Progenitor cell of endocrine pancreas (in vitro differentiated cells): ENCODE results near the gene AGPS. TPM values are rescaled to one million over a fixed set of nuclear protein-coding genes. Genes with fewer than 3 reads are reported as not detected.

Experiments
- DNase-seq: peaks from one replicate; pipeline ENCODE4 v3.0.0; 2021; ENCODE audit warnings: low spot score; ENCODE audit not compliant: unreplicated experiment
- H3K27ac Mint-ChIP-seq: 2 replicates; pipeline ENCODE4 v1.8.0; 2021; ENCODE audit warnings: mild to moderate bottlenecking, moderate library complexity, mixed read lengths
- H3K27me3 Mint-ChIP-seq: 2 replicates; pipeline ENCODE4 v1.8.0; 2021; ENCODE audit warnings: mixed read lengths
- H3K36me3 Mint-ChIP-seq: 2 replicates; pipeline ENCODE4 v1.8.0; 2022; ENCODE audit warnings: mixed read lengths; ENCODE audit not compliant: insufficient read depth
- H3K4me1 Mint-ChIP-seq: 2 replicates; pipeline ENCODE4 v1.8.0; 2021; ENCODE audit warnings: low read depth, mixed read lengths
- H3K4me3 Mint-ChIP-seq: 2 replicates; pipeline ENCODE4 v1.8.0; 2021; ENCODE audit warnings: low read depth, mild to moderate bottlenecking, moderate library complexity, mixed read lengths
- H3K9me3 Mint-ChIP-seq: 2 replicates; pipeline ENCODE4 v1.8.0; 2021; ENCODE audit warnings: low read depth, mixed read lengths
- total RNA-seq: library from RNA; stranded (reverse); gene quantifications from 2 replicates; pipeline ENCODE4 v1.2.1, GENCODE V29; 2021
- TF ChIP-seq, protein P1 (sequence below): fragments of 200-600 bp; sonication (generic); IDR thresholded peaks from one replicate; pipeline ENCODE4 v1.5.0; 2021; ENCODE audit warnings: antibody characterized with exemption, mild to moderate bottlenecking; ENCODE audit not compliant: unreplicated experiment

Gene AGPS
- total RNA-seq, 1 donor from 2014 or later, result 69.2 TPM

DNA sequence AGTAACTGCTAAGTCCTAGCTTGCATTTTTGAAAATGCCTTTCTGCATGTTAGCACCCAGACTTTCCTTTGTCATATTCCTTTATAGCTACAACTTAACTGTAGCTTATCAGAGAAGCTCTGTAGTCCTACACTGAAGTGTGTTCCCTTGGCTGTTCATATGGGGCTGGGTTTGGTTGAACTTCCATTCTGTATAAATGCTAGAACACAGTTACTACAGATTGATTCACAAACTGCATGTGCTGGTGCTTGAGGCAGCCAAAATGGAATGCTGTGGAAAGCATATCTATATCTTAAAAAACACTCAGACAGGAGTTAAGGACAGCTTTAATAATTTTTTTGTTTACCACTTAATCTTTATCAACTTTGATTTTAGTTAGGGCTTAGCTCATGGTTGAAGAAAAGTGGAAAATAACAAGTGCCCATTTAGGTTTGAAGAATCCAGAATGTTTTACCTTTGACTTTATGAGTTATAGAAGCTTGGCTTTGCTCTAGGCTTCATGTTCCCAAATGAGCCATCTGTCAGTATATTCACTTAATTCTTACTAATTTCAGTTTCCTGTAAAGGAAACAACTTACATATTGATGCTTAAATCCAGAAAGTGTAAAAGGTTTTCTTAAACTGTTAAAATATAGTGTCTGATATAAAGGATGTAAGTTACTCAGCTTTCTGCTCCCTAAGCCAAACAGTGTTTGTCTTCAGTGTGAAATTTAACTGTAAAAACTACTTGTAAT lies 148.9 kb downstream of the AGPS start:
- no peak overlapping the region for H3K4me3 Mint-ChIP-seq
- H3K27me3 Mint-ChIP-seq, result no peaks in the 10 kb centered on the region
- TF ChIP-seq, protein P1, sequence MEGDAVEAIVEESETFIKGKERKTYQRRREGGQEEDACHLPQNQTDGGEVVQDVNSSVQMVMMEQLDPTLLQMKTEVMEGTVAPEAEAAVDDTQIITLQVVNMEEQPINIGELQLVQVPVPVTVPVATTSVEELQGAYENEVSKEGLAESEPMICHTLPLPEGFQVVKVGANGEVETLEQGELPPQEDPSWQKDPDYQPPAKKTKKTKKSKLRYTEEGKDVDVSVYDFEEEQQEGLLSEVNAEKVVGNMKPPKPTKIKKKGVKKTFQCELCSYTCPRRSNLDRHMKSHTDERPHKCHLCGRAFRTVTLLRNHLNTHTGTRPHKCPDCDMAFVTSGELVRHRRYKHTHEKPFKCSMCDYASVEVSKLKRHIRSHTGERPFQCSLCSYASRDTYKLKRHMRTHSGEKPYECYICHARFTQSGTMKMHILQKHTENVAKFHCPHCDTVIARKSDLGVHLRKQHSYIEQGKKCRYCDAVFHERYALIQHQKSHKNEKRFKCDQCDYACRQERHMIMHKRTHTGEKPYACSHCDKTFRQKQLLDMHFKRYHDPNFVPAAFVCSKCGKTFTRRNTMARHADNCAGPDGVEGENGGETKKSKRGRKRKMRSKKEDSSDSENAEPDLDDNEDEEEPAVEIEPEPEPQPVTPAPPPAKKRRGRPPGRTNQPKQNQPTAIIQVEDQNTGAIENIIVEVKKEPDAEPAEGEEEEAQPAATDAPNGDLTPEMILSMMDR, result no peak
- H3K4me1 Mint-ChIP-seq, result peaks cover 5% of the 10 kb centered on the region
- H3K9me3 Mint-ChIP-seq, result peaks cover 8% of the 10 kb centered on the region
- DNase-seq, result no peak
- no peak overlapping the region for H3K27ac Mint-ChIP-seq
- peaks cover 9% of the 10 kb centered on the region for H3K36me3 Mint-ChIP-seq

DNA sequence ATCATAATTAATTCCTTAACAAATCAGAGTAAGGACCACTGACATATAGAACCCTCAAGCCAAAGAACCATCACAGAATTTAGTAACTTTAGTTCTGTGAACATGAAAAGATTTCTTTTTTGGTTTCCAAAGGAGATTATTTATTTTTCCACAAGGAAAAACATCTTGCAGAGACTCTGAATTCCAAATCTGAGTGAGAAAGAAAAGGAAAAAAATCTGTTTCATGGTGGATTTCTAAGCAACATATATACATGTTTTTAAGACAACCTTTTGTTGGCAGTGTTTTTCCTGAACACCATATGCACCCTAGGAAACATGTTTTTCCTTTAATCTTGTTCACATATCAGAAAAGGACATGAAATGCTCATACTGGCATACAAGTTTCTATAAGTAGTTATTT lies 149.8 kb downstream of the AGPS start:
- TF ChIP-seq, protein P1, result no peak
- H3K27ac Mint-ChIP-seq, result no peak overlapping the region
- peaks cover 9% of the 10 kb centered on the region for H3K36me3 Mint-ChIP-seq
- H3K4me1 Mint-ChIP-seq, result peaks cover 4% of the 10 kb centered on the region
- peaks cover 9% of the 10 kb centered on the region for H3K9me3 Mint-ChIP-seq
- H3K4me3 Mint-ChIP-seq, result no peak overlapping the region
- H3K27me3 Mint-ChIP-seq, result no peaks in the 10 kb centered on the region
- DNase-seq, result no peak

DNA sequence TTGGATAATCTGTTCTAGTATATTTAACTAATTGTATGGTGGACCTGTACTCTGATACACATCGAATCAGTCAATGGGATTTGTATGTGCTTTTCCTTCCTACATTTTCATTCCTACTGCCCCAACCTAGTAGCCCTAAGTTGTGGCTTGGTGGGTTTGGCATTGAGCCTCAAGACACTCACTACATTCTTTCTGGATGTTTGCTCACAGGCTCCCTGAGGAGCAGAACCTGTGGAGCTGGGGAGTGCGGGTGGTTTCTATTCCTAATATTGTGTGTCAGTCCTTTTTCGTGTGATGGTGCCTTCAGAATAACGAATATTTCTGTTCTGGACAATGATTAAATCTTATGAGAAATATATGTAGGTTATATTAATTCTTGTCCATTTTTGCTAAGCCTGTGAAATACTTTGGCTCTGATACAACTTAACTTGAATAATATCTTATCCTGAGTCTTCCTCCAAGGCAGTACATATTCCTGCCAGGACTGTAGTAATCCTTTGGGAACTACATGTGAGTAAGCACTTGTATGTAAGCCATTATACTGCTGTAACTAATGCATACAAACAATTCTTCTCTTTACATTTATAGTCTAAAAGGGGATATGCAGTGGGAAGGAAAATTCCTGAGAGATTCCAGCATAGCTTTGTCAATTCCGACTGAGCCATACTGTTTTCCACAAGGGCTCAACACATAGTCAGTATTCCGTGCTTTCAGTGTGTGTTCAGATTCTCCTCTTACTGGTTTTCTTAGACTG lies 150.6 kb downstream of the AGPS start:
- no peaks in the 10 kb centered on the region for H3K4me1 Mint-ChIP-seq
- H3K27ac Mint-ChIP-seq, result no peak overlapping the region
- no peak overlapping the region for H3K4me3 Mint-ChIP-seq
- DNase-seq, result no peak
- no peaks in the 10 kb centered on the region for H3K27me3 Mint-ChIP-seq
- H3K36me3 Mint-ChIP-seq, result peaks cover 8% of the 10 kb centered on the region
- H3K9me3 Mint-ChIP-seq, result peaks cover 9% of the 10 kb centered on the region
- TF ChIP-seq, protein P1, result no peak

DNA sequence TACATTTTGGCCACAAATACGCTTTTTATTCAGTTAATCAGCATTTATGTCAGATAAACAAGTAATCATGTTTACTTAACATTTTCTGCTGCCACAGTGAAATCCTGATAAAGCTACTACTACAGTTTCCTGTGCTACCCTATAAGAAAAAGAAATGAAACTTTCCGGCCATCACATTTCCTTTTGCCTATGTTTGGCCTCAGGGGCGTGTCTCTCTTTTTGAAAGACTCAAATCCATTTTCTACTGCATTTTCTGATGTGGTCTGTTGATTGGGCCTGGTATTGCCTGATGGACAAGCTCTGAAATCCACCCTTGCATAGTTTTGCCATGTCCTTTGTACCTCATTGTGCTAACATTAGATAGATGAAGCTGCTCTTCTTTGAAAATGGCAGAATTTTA lies 152.6 kb downstream of the AGPS start:
- Mint-ChIP-seq H3K9me3 (peaks cover 9% of the 10 kb centered on the region), H3K4me1 (peaks cover 5% of the 10 kb centered on the region), H3K27ac (no peak overlapping the region), H3K27me3 (no peaks in the 10 kb centered on the region), H3K36me3 (peaks cover 5% of the 10 kb centered on the region), H3K4me3 (no peak overlapping the region)
- TF ChIP-seq, protein P1, result no peak
- DNase-seq, result no peak

DNA sequence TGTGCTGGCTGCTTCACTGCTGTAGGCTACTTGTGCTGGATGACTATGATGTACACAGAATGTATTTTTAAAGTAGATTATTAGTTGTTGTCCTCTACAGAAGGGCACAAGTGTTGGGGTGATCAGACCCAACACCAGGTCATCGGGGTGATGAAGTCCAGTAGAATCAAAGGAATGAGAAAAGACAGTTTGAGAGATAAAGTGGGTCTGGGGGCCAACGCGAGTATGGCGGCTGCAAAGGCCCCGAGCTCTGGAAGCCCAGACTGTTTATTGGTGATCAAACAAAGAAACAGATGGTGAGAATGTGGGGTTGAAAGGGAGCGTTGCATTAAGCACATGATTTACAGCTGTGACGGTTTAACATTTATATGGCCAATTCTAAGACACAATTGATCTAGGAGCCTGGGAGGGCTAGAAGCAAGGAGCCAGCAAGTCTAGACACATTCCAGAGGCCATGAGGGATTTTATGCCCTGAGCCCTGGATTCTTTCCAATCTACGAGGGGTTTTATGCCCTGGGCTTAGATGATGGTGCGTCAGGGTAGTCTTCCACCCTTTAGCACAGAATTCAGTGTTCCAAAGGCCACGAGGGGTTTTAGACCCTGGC lies 153.5 kb downstream of the AGPS start:
- TF ChIP-seq, protein P1, result no peak
- no peak for DNase-seq
- H3K36me3 Mint-ChIP-seq, result peaks cover 10% of the 10 kb centered on the region
- no peak overlapping the region for H3K27ac Mint-ChIP-seq
- peaks cover 12% of the 10 kb centered on the region for H3K9me3 Mint-ChIP-seq
- H3K27me3 Mint-ChIP-seq, result no peaks in the 10 kb centered on the region
- peaks cover 6% of the 10 kb centered on the region for H3K4me1 Mint-ChIP-seq
- no peak overlapping the region for H3K4me3 Mint-ChIP-seq
